ENCODE data around the gene TLR7.

Gene TLR7

GRCh38 chrX:12891171-12891570 is 24.3 kb downstream of the TLR7 start:
- DNase-seq (ENCODE audit: low spot score), result no peak

GRCh38 chrX:12891915-12892506 is 25.1 kb downstream of the TLR7 start:
- no peak for DNase-seq (ENCODE audit: low spot score)

- DNase-seq (ENCODE audit: low spot score), result no peak
These were observed 25.8 kb downstream of the TLR7 start for GRCh38 chrX:12892716-12893115.

GRCh38 chrX:12894074-12895030 is 27.5 kb downstream of the TLR7 start:
- peak; percentile 60 for DNase-seq (ENCODE audit: low spot score)

- DNase-seq (ENCODE audit: low spot score), result no peak
These were observed 29.0 kb downstream of the TLR7 start for GRCh38 chrX:12895866-12896265.

- no peak for DNase-seq (ENCODE audit: low spot score)
These were observed 30.1 kb downstream of the TLR7 start for GRCh38 chrX:12896935-12897334.

GRCh38 chrX:12898073-12898472 is 31.2 kb downstream of the TLR7 start:
- no peak for DNase-seq (ENCODE audit: low spot score)

GRCh38 chrX:12899506-12899905 is 32.6 kb downstream of the TLR7 start:
- DNase-seq (ENCODE audit: low spot score), result no peak

- DNase-seq (ENCODE audit: low spot score), result peak; percentile 71
These were observed 34.6 kb downstream of the TLR7 start for GRCh38 chrX:12901486-12901885.

GRCh38 chrX:12903646-12904045 is 36.8 kb downstream of the TLR7 start:
- no peak for DNase-seq (ENCODE audit: low spot score)

- no peak for DNase-seq (ENCODE audit: low spot score)
These were observed 39.3 kb downstream of the TLR7 start, which contains the start of gene TLR8 for GRCh38 chrX:12906046-12906761. Gene TLR8 (plus strand): TSS chrX:12906620. CDS start chrX:12906707, 87 bp downstream.

GRCh38 chrX:12910423-12911121 is 43.7 kb downstream of the TLR7 start:
- no peak for DNase-seq (ENCODE audit: low spot score)

- no peak for DNase-seq (ENCODE audit: low spot score)
These were observed 44.2 kb downstream of the TLR7 start for GRCh38 chrX:12911122-12911470.

GRCh38 chrX:12912791-12913482 is 46.1 kb downstream of the TLR7 start:
- DNase-seq (ENCODE audit: low spot score), result no peak

GRCh38 chrX:12917753-12918152 is 50.9 kb downstream of the TLR7 start:
- DNase-seq (ENCODE audit: low spot score), result no peak

- no peak for DNase-seq (ENCODE audit: low spot score)
These were observed 52.2 kb downstream of the TLR7 start for GRCh38 chrX:12919051-12919450.

- DNase-seq (ENCODE audit: low spot score), result no peak
These were observed 52.7 kb downstream of the TLR7 start for GRCh38 chrX:12919620-12920019.

GRCh38 chrX:12920990-12921389 is 54.1 kb downstream of the TLR7 start:
- DNase-seq (ENCODE audit: low spot score), result no peak

- DNase-seq (ENCODE audit: low spot score), result no peak
These were observed 55.2 kb downstream of the TLR7 start for GRCh38 chrX:12921886-12922598.

GRCh38 chrX:12922599-12922919 is 55.7 kb downstream of the TLR7 start:
- DNase-seq (ENCODE audit: low spot score), result no peak

GRCh38 chrX:12929701-12930100 is 62.8 kb downstream of the TLR7 start:
- no peak for DNase-seq (ENCODE audit: low spot score)
